OCI-LY1 (cell line): ENCODE results near the gene BMPR1B.
"Not testable (repeated sequence)": the region's sequence is repeated elsewhere in the genome, so short reads cannot be mapped to it uniquely, and the experiment has no call there.

Experiments used
- H2AFZ ChIP-seq: fragments of 200-600 bp; sonication (generic), shearing (Covaris generic); 2 replicates; pipeline ENCODE4 v1.6.0; 2014; ENCODE audit warnings: antibody characterized with exemption, mild to moderate bottlenecking, low read length
- H3F3A ChIP-seq: fragments of 200-600 bp; sonication (generic), shearing (Covaris generic); 2 replicates; pipeline ENCODE4 v1.6.0; 2014; ENCODE audit warnings: mild to moderate bottlenecking, antibody characterized with exemption, low read length, moderate library complexity; ENCODE audit not compliant: insufficient read depth
- H3K27ac ChIP-seq: fragments of 200-600 bp; sonication (generic); 2 replicates; pipeline ENCODE4 v1.5.1; 2014; ENCODE audit warnings: low read length, mixed run types, mild to moderate bottlenecking, low read depth; ENCODE audit not compliant: poor library complexity, severe bottlenecking
- H3K27me3 ChIP-seq: fragments of 200-600 bp; sonication (generic); 2 replicates; pipeline ENCODE4 v1.6.0; 2014; ENCODE audit warnings: antibody characterized with exemption, mild to moderate bottlenecking, low read length, moderate library complexity; ENCODE audit not compliant: insufficient read depth
- H3K36me3 ChIP-seq: fragments of 200-600 bp; sonication (generic); 2 replicates; pipeline ENCODE4 v1.6.1; 2014; ENCODE audit warnings: mild to moderate bottlenecking, antibody characterized with exemption, low read length, moderate library complexity, mixed read lengths; ENCODE audit not compliant: insufficient read depth
- H3K4me1 ChIP-seq: fragments of 200-600 bp; sonication (generic); 2 replicates; pipeline ENCODE4 v1.5.1; 2014; ENCODE audit warnings: mild to moderate bottlenecking, low read length, moderate library complexity; ENCODE audit not compliant: insufficient read depth, severe bottlenecking
- H3K4me2 ChIP-seq: fragments of 200-600 bp; sonication (generic), shearing (Covaris generic); 2 replicates; pipeline ENCODE4 v1.6.1; 2014; ENCODE audit warnings: low read length
- H3K4me3 ChIP-seq: fragments of 200-600 bp; sonication (generic); 2 replicates; pipeline ENCODE4 v1.5.1; 2014; ENCODE audit warnings: low read length, low read depth, mild to moderate bottlenecking, mixed read lengths; ENCODE audit not compliant: poor library complexity, severe bottlenecking
- H3K79me2 ChIP-seq: fragments of 200-600 bp; shearing (Covaris generic); 2 replicates; pipeline ENCODE4 v1.6.1; 2016; ENCODE audit warnings: mixed run types, low read length, mixed read lengths; ENCODE audit not compliant: insufficient read depth
- H3K9ac ChIP-seq: fragments of 200-600 bp; sonication (generic), shearing (Covaris generic); 2 replicates; pipeline ENCODE4 v1.6.1; 2014; ENCODE audit warnings: mild to moderate bottlenecking, low read length, mixed read lengths
- H3K9me2 ChIP-seq: fragments of 200-600 bp; sonication (generic), shearing (Covaris generic); 2 replicates; pipeline ENCODE4 v1.6.1; 2014; ENCODE audit warnings: low read depth, mild to moderate bottlenecking, low read length, mixed read lengths
- H3K9me3 ChIP-seq: fragments of 200-600 bp; shearing (Covaris generic); 2 replicates; pipeline ENCODE4 v1.6.1; 2014; ENCODE audit warnings: low read length, mixed read lengths
- H4K20me1 ChIP-seq: fragments of 200-600 bp; sonication (generic), shearing (Covaris generic); 2 replicates; pipeline ENCODE4 v1.6.0; 2016; ENCODE audit warnings: mild to moderate bottlenecking, low read length; ENCODE audit not compliant: insufficient read depth
- EZH2 ChIP-seq: fragments of 200-600 bp; sonication (generic), shearing (Covaris generic); IDR thresholded peaks from 2 replicates; pipeline ENCODE4 v1.8.0; 2017; ENCODE audit warnings: borderline replicate concordance, mixed run types, mild to moderate bottlenecking, antibody characterized with exemption, low read length, moderate library complexity, mixed read lengths
- TF ChIP-seq, protein P1 (sequence below): fragments of 200-600 bp; sonication (generic), shearing (Covaris generic); IDR thresholded peaks from 2 replicates; pipeline ENCODE4 v1.5.1; 2017; ENCODE audit warnings: mild to moderate bottlenecking, antibody characterized with exemption, low read length, moderate library complexity, mixed read lengths

Gene BMPR1B

DNA sequence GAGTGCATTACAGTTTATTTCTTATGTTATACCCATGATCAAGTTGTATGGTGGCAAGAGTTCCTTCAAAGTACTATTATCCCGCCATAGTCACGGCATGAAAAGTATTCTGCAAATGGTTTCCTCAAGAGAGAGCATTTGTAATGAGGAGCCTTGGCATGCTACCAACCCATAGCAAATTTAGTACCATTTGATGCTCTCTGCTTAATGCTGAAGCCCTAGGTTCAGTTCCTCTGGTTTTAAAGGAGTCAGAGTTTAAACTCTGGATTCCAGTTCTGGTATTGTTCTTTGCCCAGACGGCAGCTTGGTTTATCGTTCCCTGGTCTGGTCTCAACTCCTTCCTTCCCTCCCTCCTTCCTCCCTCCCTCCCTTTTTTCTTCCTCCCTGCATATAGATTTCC lies 371.3 kb downstream of the BMPR1B start:
- Histone ChIP-seq H3K9me2 (no peaks in the 10 kb centered on the region), H3K79me2 (no peaks in the 10 kb centered on the region), H3K27me3 (no peaks in the 10 kb centered on the region), H3K4me1 (no peaks in the 10 kb centered on the region), H3K9me3 (no peaks in the 10 kb centered on the region), H2AFZ (no peak overlapping the region), H3K36me3 (no peaks in the 10 kb centered on the region), H3F3A (no peaks in the 10 kb centered on the region), H3K9ac (no peak overlapping the region), H3K4me3 (no peak overlapping the region), H3K27ac (no peak overlapping the region), H3K4me2 (no peak overlapping the region), H4K20me1 (no peaks in the 10 kb centered on the region)
- TF ChIP-seq, protein P1, sequence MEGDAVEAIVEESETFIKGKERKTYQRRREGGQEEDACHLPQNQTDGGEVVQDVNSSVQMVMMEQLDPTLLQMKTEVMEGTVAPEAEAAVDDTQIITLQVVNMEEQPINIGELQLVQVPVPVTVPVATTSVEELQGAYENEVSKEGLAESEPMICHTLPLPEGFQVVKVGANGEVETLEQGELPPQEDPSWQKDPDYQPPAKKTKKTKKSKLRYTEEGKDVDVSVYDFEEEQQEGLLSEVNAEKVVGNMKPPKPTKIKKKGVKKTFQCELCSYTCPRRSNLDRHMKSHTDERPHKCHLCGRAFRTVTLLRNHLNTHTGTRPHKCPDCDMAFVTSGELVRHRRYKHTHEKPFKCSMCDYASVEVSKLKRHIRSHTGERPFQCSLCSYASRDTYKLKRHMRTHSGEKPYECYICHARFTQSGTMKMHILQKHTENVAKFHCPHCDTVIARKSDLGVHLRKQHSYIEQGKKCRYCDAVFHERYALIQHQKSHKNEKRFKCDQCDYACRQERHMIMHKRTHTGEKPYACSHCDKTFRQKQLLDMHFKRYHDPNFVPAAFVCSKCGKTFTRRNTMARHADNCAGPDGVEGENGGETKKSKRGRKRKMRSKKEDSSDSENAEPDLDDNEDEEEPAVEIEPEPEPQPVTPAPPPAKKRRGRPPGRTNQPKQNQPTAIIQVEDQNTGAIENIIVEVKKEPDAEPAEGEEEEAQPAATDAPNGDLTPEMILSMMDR, result no peak
- no peak for TF ChIP-seq EZH2

DNA sequence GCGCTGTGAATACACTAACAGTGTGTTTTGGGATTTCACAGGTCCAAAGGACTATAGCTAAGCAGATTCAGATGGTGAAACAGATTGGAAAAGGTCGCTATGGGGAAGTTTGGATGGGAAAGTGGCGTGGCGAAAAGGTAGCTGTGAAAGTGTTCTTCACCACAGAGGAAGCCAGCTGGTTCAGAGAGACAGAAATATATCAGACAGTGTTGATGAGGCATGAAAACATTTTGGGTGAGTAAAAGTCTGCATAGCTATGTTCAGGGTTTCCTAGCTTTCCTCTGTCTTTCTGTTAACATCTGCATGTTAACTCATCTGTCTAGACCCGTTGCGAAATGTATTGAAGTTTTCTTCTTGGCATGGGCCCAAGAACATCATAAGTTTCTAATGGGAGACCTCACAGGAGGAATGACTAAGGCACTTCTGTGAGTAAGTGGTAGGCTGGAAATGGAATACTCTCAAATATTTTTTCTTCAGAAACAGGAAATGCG lies 372.1 kb downstream of the BMPR1B start:
- H3F3A ChIP-seq, result no peaks in the 10 kb centered on the region
- TF ChIP-seq, protein P1, result no peak
- no peak for TF ChIP-seq EZH2
- H3K4me3 ChIP-seq, result no peak overlapping the region
- H3K9me2 ChIP-seq, result no peaks in the 10 kb centered on the region
- no peaks in the 10 kb centered on the region for H4K20me1 ChIP-seq
- no peaks in the 10 kb centered on the region for H3K27me3 ChIP-seq
- no peaks in the 10 kb centered on the region for H3K4me1 ChIP-seq
- no peak overlapping the region for H2AFZ ChIP-seq
- no peaks in the 10 kb centered on the region for H3K79me2 ChIP-seq
- H3K9me3 ChIP-seq, result no peaks in the 10 kb centered on the region
- H3K4me2 ChIP-seq, result no peak overlapping the region
- H3K36me3 ChIP-seq, result no peaks in the 10 kb centered on the region
- no peak overlapping the region for H3K9ac ChIP-seq
- H3K27ac ChIP-seq, result no peak overlapping the region

DNA sequence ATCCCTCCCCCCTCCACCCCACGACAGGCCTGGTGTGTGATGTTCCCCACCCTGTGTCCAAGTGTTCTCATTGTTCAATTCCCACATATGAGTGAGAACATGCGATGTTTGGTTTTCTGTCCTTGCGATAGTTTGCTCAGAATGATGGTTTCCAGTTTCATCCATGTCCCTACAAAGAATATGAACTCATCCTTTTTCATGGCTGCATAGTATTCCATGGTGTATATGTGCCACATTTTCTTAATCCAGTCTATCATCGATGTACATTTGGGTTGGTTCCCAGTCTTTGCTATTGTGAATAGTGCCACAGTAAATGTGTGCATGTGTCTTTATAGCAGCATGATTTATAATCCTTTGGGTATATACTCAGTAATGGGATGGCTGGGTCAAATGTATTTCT lies 376.3 kb downstream of the BMPR1B start:
- not testable (repeated sequence) for H3F3A ChIP-seq, H2AFZ ChIP-seq, H3K36me3 ChIP-seq, H3K27me3 ChIP-seq, H3K9ac ChIP-seq, H3K4me2 ChIP-seq, H3K27ac ChIP-seq, H3K9me2 ChIP-seq, H3K79me2 ChIP-seq, H3K4me1 ChIP-seq, H4K20me1 ChIP-seq, H3K4me3 ChIP-seq, H3K9me3 ChIP-seq

DNA sequence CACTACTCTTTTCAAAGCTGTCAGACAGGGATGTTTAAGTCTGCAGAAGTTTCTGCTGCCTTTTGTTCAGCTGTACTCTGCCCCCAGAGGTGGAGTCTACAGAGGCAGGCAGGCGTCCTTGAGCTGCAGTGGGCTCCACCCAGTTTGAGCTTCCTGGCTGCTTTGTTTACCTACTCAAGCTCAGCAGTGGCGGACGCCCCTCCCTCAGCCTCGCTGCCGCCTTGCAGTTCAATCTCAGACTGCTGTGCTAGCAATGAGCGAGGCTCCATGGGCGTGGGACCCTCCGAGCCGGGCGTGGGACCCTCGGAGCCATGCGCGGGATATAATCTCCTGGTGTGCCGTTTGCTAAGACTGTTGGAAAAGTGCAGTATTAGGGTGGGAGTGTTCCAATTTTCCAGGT lies 381.7 kb downstream of the BMPR1B start:
- not testable (repeated sequence) for H3K4me3 ChIP-seq, H3K36me3 ChIP-seq, H3K4me2 ChIP-seq, H3K9ac ChIP-seq, H3F3A ChIP-seq, H3K27me3 ChIP-seq, H3K79me2 ChIP-seq, H3K9me3 ChIP-seq, H2AFZ ChIP-seq, H3K27ac ChIP-seq, H3K9me2 ChIP-seq, H4K20me1 ChIP-seq, H3K4me1 ChIP-seq
